Measurements from ENCODE around the gene TAF5.
A peak's percentile ranks its signal among the peaks of the same experiment; 100 is the strongest.
"Not testable (repeated sequence)": the region's sequence is repeated elsewhere in the genome, so short reads cannot be mapped to it uniquely, and the experiment has no call there.

Gene TAF5

GRCh38 chr10:103367782-103368518, at the start of gene TAF5:
TAF5 (plus strand) TSS chr10:103367976; CDS start chr10:103367990, 14 bp downstream.
- peak within 1 kb of the TSS; percentile 91 for H3K27ac Mint-ChIP-seq
- H3K36me3 Mint-ChIP-seq = peaks cover 2% of the 10 kb centered on the region
- H3K4me1 Mint-ChIP-seq (ENCODE audit: low read depth) = peaks cover 15% of the 10 kb centered on the region
- H3K9me3 Mint-ChIP-seq (ENCODE audit: low read depth) = no peaks in the 10 kb centered on the region
- peak within 1 kb of the TSS; percentile 91 for H3K4me3 Mint-ChIP-seq
- H3K27me3 Mint-ChIP-seq = no peaks in the 10 kb centered on the region

DNA sequence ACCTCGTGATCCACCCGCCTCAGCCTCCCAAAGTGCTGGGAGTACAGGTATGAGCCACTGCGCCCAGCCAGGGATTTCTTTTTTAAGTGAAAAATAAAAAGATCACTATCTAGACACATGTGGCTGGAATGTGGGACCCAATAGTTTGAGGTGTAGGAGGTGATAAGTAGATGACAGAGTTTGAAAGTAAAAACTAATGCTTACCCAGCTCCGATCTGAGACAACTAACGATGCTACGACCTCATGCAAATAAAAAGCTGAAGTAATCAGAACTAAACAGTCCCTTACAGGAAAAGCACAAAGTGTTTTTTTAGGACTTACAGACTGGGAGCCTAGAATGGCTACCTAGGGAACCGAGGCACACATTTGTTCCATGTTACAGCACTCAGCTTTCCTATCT, 39.9 kb upstream of the TAF5 start:
- Mint-ChIP-seq H3K4me1 (ENCODE audit: low read depth) (no peaks in the 10 kb centered on the region), H3K27ac (no peak overlapping the region), H3K27me3 (no peaks in the 10 kb centered on the region), H3K36me3 (peaks cover 4% of the 10 kb centered on the region), H3K4me3 (no peak overlapping the region), H3K9me3 (ENCODE audit: low read depth) (no peaks in the 10 kb centered on the region)

- no peaks in the 10 kb centered on the region for H3K27me3 Mint-ChIP-seq
- H3K27ac Mint-ChIP-seq = no peak overlapping the region
- H3K36me3 Mint-ChIP-seq = peaks cover 5% of the 10 kb centered on the region
Measured at GRCh38 chr10:103333934-103334520, 33.7 kb upstream of the TAF5 start.

GRCh38 chr10:103334567-103334966, 33.2 kb upstream of the TAF5 start:
- Mint-ChIP-seq H3K27ac (no peak overlapping the region), H3K9me3 (ENCODE audit: low read depth) (no peaks in the 10 kb centered on the region), H3K4me1 (ENCODE audit: low read depth) (peaks cover 4% of the 10 kb centered on the region), H3K36me3 (peaks cover 5% of the 10 kb centered on the region), H3K27me3 (no peaks in the 10 kb centered on the region), H3K4me3 (no peak overlapping the region)

More at GRCh38 chr10:103333934-103334520, 33.7 kb upstream of the TAF5 start:
- Mint-ChIP-seq H3K4me3 (no peak overlapping the region), H3K9me3 (ENCODE audit: low read depth) (no peaks in the 10 kb centered on the region), H3K4me1 (ENCODE audit: low read depth) (peaks cover 4% of the 10 kb centered on the region)

- H3K27me3 Mint-ChIP-seq = no peaks in the 10 kb centered on the region
- peaks cover 4% of the 10 kb centered on the region for H3K4me1 Mint-ChIP-seq (ENCODE audit: low read depth)
- no peaks in the 10 kb centered on the region for H3K9me3 Mint-ChIP-seq (ENCODE audit: low read depth)
- H3K36me3 Mint-ChIP-seq = peaks cover 3% of the 10 kb centered on the region
- H3K4me3 Mint-ChIP-seq = no peak overlapping the region
- H3K27ac Mint-ChIP-seq = no peak overlapping the region
Measured at GRCh38 chr10:103336370-103336769, 31.4 kb upstream of the TAF5 start.

- peak overlapping the region; percentile 85 for H3K27ac Mint-ChIP-seq
- H3K4me3 Mint-ChIP-seq = peak overlapping the region; percentile 90
- H3K9me3 Mint-ChIP-seq (ENCODE audit: low read depth) = no peaks in the 10 kb centered on the region
- H3K4me1 Mint-ChIP-seq (ENCODE audit: low read depth) = peaks cover 8% of the 10 kb centered on the region
- no peaks in the 10 kb centered on the region for H3K27me3 Mint-ChIP-seq
- peaks cover 2% of the 10 kb centered on the region for H3K36me3 Mint-ChIP-seq
Measured at GRCh38 chr10:103350175-103350516, 17.6 kb upstream of the TAF5 start.

DNA sequence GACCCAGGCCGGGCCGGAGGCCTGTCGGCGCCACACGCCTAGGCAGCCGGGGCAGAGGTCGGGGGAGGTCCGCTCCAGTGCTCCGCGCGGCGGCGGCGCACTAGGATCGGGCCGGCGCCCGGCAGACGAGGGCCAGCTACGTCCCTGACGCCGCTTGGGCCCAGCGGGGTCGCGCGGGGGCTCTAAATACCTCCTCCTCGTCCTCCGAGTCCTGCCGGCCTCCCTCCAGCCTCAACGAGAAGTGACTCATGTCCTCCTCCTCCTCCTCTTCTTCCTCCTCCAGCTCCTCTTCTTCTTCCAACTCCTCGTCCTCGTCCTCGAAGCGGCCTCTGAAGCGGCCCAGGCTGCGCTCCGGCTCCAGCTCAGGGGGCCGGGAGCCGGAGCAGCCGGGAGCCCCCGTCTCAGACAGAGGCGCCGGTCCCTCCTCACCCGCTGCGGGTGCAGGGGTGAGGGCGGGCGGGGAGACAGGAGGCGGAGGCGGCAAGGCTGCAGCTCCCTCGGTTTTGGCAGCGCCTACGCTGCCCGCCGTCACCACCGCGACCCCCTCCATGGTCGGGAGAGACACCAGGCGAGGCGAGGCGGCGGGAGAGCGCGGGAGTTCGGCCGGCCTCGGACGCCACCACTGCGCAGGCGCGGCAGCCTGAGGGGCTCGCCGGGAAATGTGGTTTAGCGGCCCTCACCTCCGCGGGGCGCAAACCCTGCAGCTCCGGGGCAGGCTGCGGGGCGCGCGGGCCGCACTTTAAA, 17.1 kb upstream of the TAF5 start, which contains the start of gene PCGF6:
Gene PCGF6, minus strand, starts transcription at position 624 of the 744 bp plus-strand sequence. Its CDS starts 74 bp downstream, at position 550.
- peaks cover 2% of the 10 kb centered on the region for H3K36me3 Mint-ChIP-seq
- no peaks in the 10 kb centered on the region for H3K27me3 Mint-ChIP-seq
- H3K27ac Mint-ChIP-seq = peak within 1 kb of the TSS; percentile 90
- peak within 1 kb of the TSS; percentile 90 for H3K4me3 Mint-ChIP-seq
- peaks cover 8% of the 10 kb centered on the region for H3K4me1 Mint-ChIP-seq (ENCODE audit: low read depth)
- H3K9me3 Mint-ChIP-seq (ENCODE audit: low read depth) = no peaks in the 10 kb centered on the region

DNA sequence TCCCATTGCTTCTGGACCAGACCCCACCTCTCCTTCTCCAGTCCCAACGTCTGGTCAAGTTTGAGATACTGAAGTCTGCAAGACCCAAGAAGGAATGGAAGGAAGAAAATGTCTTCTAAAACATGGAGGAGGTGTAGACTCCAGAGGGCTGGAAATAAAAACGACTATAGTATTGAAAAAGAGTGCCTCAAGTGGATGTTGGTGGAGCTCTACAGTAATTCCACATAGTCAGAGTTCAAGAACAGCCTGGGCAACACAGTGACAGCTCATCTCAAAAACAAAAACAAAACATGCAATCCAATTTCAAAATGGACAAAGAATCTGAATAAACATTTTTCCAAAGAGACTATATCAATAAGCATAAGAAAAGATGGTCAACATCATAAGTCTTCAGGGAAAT, 14.5 kb upstream of the TAF5 start:
- Mint-ChIP-seq H3K9me3 (ENCODE audit: low read depth) (no peaks in the 10 kb centered on the region), H3K4me1 (ENCODE audit: low read depth) (peaks cover 8% of the 10 kb centered on the region), H3K4me3 (no peak overlapping the region), H3K36me3 (peaks cover 2% of the 10 kb centered on the region), H3K27ac (no peak overlapping the region), H3K27me3 (no peaks in the 10 kb centered on the region)

DNA sequence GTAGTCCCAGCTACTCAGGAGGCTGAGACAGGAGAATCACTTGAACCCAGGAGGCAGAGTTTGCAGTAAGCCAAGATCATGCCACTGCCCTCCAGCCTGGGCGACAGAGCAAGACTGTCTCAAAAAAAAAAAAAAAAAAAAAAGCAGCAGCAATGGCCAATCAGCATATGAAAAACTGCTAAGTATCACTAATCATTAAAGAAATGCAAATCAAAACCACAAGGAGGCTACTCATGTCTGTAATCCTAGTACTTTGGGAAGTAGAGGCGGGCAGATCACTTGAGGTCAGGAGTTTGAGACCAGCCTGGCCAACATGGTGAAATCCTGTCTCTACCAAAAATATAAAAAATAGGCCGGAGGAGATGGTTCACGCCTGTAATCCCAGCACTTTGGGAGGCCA, 13.2 kb upstream of the TAF5 start:
- not testable (repeated sequence) for H3K4me3 Mint-ChIP-seq; H3K36me3 Mint-ChIP-seq; H3K27me3 Mint-ChIP-seq; H3K27ac Mint-ChIP-seq; H3K4me1 Mint-ChIP-seq (ENCODE audit: low read depth); H3K9me3 Mint-ChIP-seq (ENCODE audit: low read depth)

DNA sequence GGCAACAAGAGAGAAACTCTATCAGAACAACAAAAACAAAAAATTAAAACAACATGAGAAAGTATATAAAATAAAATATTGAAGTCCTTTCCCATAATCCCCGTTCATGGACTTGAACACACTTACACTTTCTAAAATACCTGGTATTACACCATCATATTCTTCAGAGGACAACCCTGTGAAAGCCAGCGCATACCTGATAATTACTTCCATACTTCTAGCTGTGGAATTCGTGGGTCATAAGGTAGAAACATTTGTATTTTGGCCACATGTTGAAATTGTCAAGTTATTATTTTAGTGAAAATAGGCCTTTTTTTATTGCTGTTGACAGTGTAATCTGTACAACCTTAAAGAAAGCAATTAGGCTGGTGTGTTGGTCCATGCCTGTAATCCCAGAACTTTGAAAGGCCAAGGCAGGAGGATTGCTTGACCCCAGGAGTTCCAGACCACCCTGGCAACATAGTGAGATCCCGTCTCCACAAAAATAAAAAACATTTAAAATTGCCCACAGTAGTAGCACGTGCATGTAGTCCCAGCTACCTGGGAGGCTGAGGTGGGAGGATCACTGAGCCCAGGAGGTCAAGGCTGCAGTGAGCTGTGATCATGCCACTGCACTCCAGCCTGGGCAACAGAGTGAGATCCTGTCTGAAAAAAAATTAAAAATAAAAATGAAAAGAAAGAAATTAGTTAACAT, 11.7 kb upstream of the TAF5 start:
- Mint-ChIP-seq H3K4me1 (ENCODE audit: low read depth) (peaks cover 4% of the 10 kb centered on the region), H3K4me3 (no peak overlapping the region), H3K9me3 (ENCODE audit: low read depth) (no peaks in the 10 kb centered on the region), H3K27me3 (no peaks in the 10 kb centered on the region), H3K36me3 (no peaks in the 10 kb centered on the region), H3K27ac (no peak overlapping the region)

GRCh38 chr10:103359493-103359892, 8.3 kb upstream of the TAF5 start:
- H3K27me3 Mint-ChIP-seq; H3K4me3 Mint-ChIP-seq; H3K36me3 Mint-ChIP-seq; H3K9me3 Mint-ChIP-seq (ENCODE audit: low read depth); H3K4me1 Mint-ChIP-seq (ENCODE audit: low read depth); H3K27ac Mint-ChIP-seq: not testable (repeated sequence)

- not testable (repeated sequence) for H3K4me3 Mint-ChIP-seq; H3K9me3 Mint-ChIP-seq (ENCODE audit: low read depth); H3K4me1 Mint-ChIP-seq (ENCODE audit: low read depth); H3K36me3 Mint-ChIP-seq; H3K27ac Mint-ChIP-seq; H3K27me3 Mint-ChIP-seq
Measured at GRCh38 chr10:103360791-103361190, 7.0 kb upstream of the TAF5 start.

- Mint-ChIP-seq H3K4me1 (ENCODE audit: low read depth) (peaks cover 15% of the 10 kb centered on the region), H3K9me3 (ENCODE audit: low read depth) (no peaks in the 10 kb centered on the region), H3K27me3 (no peaks in the 10 kb centered on the region), H3K27ac (peak overlapping the region; percentile 88), H3K36me3 (peaks cover 2% of the 10 kb centered on the region), H3K4me3 (peak overlapping the region; percentile 86)
Measured at GRCh38 chr10:103367379-103367781, 396 bp upstream of the TAF5 start.

DNA sequence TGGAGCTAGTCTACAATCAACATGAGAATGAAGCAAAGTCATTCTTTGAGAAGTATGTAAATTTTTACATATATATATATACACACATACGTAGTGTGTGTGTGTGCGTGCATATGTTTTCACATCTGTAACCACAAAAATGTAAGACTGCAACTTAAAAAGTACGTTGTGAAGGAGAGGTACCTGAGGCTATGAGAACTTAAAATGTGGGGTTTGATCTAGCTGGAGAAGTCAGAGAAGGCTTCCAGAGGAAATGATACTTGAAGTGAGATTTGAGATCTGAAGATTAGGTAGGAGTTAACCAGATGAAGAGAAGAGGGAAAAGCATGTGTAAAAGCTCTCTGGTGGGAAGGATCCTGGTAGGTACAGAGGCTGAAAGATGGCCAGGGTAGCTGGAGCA, 5.8 kb downstream of the TAF5 start:
- no peak overlapping the region for H3K4me3 Mint-ChIP-seq
- peaks cover 14% of the 10 kb centered on the region for H3K4me1 Mint-ChIP-seq (ENCODE audit: low read depth)
- peak overlapping the region; percentile 2 for H3K27ac Mint-ChIP-seq

GRCh38 chr10:103374263-103374662, 6.5 kb downstream of the TAF5 start:
- no peak overlapping the region for H3K27ac Mint-ChIP-seq
- peaks cover 13% of the 10 kb centered on the region for H3K36me3 Mint-ChIP-seq
- no peaks in the 10 kb centered on the region for H3K27me3 Mint-ChIP-seq
- H3K4me1 Mint-ChIP-seq (ENCODE audit: low read depth) = peaks cover 12% of the 10 kb centered on the region
- no peak overlapping the region for H3K4me3 Mint-ChIP-seq
- no peaks in the 10 kb centered on the region for H3K9me3 Mint-ChIP-seq (ENCODE audit: low read depth)

More for the DNA sequence above, 5.8 kb downstream of the TAF5 start:
- H3K36me3 Mint-ChIP-seq = peaks cover 13% of the 10 kb centered on the region
- no peaks in the 10 kb centered on the region for H3K9me3 Mint-ChIP-seq (ENCODE audit: low read depth)
- no peaks in the 10 kb centered on the region for H3K27me3 Mint-ChIP-seq

Data from activated naive CD8-positive, alpha-beta T cell (primary cell).